HG03439 (cell line): ENCODE measurements around the gene PHKB.
A peak's percentile ranks its signal among the peaks of the same experiment; 100 is the strongest.
"Not testable (repeated sequence)": the region's sequence is repeated elsewhere in the genome, so short reads cannot be mapped to it uniquely, and the experiment has no call there.

Source experiments
- ATAC-seq: cut with Tn5 transposase; IDR thresholded peaks from one replicate; pipeline ENCODE4 v1.9.1; 2021; ENCODE audit warnings: mild to moderate bottlenecking, moderate library complexity; ENCODE audit not compliant: unreplicated experiment

Gene PHKB

GRCh38 chr16:47460711-47461597 is at the start of gene PHKB, which contains the start of gene ITFG1:
Gene PHKB (plus strand): TSS chr16:47461331. CDS start chr16:47461351, 20 bp downstream.
Gene ITFG1 (minus strand): TSS chr16:47461063. CDS start chr16:47461045, 18 bp downstream.
- ATAC-seq: peak; percentile 81

DNA sequence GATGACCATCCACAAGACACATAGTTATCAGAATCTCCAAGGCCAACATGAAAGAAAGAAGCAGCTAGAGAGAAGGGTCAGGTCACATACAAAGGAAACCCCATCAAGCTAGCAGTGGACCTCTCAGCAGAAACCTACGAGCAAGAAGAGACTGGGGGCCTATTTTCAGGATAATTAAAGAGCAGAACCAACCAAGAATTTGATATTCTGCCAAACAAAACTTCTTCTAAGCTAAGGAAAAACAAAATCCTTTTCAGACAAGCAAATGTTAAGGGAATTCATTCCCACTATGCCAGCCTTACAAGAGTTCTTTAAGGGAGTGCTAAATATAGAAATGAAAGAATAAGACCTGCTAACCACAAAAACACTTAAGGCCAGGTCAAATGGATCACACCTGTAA is 48.1 kb upstream of the PHKB start:
- ATAC-seq: no peak

GRCh38 chr16:47416869-47417268 is 44.3 kb upstream of the PHKB start:
- ATAC-seq: no peak

DNA sequence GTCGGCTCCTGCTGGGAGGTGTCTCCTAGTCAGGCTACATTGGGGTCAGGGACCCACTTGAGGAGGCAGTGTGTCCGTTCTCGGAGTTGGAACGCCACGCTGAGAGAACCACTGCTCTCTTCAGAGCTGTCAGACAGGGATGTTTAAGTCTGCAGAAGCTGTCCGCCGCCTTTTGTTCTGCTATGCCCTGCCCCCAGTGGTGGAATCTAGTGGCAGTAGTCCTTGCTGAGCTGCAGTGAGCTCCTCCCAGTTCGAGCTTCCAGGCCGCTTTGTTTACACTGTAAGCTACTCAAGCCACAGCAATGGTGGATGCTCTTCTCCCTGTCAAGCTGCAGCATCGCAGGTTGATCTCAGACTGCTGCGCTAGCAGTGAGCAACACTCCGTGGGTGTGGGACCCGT is 36.3 kb upstream of the PHKB start:
- ATAC-seq: no peak

DNA sequence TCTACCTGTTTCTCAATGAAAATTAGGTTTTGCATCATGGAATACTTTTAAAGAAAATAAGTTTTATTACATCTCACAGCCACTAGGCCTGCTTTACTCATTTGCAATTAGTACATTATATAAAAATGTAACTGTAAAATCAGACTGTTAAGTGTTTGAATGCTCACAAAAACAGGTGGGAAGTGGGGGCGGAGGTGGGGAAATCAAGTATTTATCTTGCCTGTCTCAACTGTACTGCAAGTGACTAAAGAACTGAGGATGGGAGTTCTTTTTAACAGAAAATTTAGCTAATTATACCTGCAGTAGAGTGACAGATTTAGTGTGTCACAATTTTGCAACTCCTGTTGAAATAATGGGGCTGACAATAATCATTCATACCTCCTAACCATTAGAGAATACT is 34.3 kb upstream of the PHKB start:
- no peak for ATAC-seq

- ATAC-seq: no peak
Measured at GRCh38 chr16:47431960-47432359, 29.2 kb upstream of the PHKB start.

- ATAC-seq: not testable (repeated sequence)
Measured at GRCh38 chr16:47434274-47434673, 26.9 kb upstream of the PHKB start.

DNA sequence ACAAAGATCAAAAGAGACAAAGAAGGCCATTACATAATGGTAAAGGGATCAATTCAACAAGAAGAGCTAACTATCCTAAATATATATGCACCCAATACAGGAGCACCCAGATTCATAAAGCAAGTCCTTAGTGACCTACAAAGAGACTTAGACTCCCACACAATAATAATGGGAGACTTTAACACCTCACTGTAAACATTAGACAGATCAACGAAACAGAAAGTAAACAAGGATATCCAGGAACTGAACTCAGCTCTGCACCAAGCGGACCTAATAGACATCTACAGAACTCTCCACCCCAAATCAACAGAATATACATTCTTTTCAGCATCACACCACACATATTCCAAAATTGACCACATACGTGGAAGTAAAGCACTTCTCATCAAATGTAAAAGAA is 21.1 kb upstream of the PHKB start:
- ATAC-seq: not testable (repeated sequence)

DNA sequence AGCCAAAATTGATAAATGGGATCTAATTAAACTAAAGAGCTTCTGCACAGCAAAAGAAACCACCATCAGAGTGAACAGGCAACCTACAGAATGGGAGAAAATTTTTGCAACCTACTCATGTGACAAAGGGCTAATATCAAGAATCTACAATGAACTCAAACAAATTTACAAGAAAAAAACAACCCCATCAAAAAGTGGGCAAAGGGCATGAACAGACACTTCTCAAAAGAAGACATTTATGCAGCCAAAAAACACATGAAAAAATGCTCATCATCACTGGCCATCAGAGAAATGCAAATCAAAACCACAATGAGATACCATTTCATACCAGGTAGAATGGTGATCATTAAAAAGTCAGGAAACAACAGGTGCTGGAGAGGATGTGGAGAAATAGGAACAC is 18.2 kb upstream of the PHKB start:
- ATAC-seq: not testable (repeated sequence)

DNA sequence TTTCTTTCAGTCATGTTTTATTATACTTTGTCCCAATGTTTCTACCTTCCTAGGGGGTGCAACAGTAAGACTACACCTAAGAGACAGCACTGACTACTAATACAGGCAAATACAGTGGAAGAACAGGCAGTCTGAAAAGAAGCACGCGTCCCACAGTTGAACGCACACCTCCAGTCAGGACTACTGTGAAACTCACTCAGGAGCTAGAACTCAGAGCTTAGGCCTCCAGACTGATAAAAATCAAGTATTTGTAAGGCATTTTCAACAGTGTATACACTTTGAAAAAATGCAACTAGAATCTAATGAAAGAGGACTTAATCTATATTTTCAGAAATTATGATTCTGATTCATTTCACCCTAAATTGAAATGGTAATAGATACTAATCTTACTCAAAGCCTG is 14.7 kb upstream of the PHKB start:
- ATAC-seq: no peak

DNA sequence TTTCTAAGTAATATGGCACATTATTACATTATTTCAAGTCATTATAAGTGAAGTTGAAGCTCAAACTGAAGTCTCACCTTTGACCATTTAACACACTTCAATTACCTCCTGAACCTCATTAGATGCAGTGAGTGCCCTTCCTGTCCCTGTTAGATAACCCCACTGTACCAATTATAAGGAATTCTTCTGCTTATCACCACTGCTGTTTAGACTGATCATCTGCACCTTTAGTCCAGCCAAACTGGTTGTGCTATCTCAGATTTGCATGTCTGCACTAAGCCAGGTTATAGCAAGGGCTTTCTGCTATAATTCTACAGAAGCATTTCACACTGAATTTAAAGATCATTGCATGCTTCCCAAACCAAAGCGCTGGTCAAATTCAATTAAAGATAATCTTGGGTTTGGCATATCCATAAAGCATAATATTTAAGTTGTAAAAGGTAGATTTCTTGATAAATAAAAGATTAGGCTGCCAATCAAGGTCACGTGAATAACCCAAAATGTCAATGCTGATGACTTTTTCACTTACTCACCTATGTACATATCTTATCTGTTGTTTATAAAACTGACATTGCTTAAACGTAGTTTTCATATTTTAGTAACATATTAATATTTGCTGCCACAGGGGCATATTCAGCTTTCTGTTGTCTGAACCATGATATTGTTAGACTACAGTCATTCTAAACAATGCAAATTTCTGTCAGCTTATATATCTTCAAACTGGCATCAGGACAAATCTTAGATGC is 12.1 kb upstream of the PHKB start:
- ATAC-seq: no peak

GRCh38 chr16:47449788-47450187 is 11.3 kb upstream of the PHKB start:
- no peak for ATAC-seq

DNA sequence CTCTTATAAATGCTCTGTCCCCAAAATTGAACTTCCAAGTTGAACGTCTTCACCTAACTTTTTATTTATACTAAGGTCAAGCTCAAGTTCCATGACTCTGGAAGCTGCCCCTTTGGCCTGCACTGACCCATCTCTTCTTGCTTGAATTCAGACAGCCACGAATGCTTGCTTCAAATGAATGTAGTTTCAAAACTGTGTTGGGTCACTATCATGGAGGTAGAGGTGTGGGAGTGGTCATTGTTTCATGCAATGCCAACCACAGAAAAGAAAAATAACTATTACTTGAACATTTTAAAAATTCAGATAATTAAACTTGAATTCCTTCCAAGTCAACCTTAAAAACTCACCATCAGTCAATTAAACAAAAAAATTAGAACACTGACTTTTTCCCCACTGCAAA is 2.8 kb upstream of the PHKB start:
- no peak for ATAC-seq

DNA sequence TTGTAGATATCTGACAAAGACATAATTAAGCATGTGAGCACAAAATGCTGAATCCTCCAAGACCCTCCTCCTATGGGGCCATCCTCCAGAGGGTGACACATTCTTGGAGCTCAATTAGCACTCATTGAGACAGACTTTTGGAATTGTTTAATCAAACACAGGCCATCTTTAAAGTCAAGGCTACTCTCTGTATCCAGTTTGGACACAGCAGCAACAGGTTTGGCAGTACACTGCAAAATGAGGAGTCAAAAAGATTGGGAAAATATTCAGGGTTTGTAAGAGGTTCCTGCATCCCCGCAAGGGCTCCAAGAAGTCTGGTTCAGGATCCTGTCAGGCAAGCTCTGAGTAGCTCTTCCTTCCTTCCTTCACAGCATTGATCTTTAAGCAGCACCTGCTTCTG is 1.5 kb upstream of the PHKB start:
- ATAC-seq: no peak

DNA sequence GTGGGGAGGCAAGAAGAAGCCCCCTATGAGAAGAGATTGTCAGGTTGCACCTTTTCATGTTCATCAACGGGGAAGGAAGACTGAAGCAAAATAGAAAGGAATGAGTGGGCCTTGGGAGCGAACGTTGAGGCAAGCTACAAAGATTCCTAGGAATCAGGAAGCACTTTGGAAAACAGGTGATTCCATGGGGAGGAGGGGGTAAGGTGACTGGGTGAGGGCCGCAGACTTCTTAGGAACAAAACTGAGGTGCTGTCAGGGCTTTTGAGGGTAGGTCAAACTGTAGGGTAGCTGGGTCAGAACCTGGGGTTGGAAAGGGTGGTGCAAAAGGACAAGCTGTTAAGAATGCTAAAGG is 796 bp upstream of the PHKB start:
- ATAC-seq: no peak

- no peak for ATAC-seq
Measured at GRCh38 chr16:47461598-47462266, 601 bp downstream of the PHKB start.

- no peak for ATAC-seq
Measured at GRCh38 chr16:47463771-47464624, 2.9 kb downstream of the PHKB start.

DNA sequence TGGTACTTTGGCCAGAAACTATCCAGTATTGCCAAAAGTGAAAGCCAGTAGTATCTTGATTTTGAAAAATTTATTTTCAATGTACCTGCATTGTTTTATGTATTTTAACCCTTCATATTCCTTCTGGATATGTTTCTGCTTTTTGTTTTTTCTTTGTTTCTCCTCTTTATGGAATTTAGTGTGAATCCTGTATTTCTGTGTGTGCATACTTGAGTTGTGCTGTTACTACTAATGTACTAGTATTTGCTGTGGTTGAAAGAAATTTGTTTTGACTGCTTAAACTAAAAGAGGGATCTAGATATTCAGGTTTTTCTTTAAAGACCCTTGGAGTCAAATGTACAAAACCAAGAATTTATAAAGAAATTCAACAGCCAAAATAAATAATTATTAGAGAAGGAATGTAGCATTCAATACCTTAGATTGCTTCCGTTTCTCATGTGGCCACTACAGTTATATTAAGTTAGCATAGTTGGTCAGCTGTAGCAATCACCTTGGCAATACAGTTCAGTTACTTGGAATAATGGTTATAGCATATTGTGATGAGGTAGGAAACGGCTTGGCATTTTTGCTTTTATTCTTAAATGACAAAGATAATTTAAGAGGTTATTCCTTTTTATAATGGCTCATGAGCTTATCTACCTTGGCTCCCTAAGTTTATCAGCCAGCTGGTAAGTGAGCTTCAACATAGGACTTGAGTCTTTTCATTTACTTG is 4.9 kb downstream of the PHKB start:
- ATAC-seq: no peak

DNA sequence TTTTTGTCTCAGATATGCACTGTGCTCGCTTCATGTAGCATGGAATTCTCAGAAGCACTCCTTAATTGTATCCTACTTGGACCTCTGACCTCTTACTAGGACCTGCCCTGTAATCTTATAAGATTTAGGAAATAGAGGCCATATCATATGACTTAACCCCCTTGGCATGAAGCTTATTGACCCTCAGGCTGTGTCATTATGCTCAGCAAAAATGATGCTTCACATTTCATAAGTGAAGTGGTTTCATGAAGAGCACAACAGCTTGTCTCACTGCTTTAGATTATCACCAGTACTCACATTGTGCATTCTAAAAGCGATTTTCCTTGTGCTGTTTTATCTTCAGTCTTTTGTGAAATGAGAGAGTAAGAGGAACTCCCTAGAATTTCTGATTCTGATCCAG is 6.4 kb downstream of the PHKB start:
- ATAC-seq: no peak

DNA sequence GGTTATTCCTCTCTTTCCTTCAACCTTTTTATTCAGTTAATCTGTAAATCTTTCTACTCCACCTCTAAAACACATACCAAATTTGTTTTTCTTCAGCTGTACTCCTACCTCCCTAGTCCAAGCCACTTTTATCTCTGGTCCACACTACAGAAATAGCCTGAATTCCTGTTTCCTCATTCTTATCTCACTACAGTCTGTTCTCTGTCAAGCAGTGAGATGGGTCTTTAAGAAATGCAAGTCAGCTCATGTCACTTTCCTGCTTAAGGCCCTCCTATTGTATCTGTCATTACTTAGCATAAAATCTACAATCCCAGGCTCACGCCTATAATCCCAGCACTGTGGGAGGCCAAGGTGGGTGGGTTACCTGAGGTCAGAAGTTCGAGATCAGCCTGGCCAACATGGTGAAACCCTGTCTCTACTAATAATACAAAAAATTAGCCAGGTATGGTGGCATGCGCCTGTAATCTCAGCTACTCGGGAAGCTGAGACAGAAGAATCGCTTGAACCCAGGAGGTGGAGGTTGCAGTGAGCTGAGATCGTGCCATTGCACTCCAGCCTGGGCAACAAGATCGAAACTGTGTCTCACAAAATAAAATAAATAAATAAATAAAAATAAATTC is 7.0 kb downstream of the PHKB start:
- ATAC-seq: not testable (repeated sequence)
